WTC11 (cell line): ENCODE measurements around the gene LTBP4.

ENCODE experiments used
- ATF1 ChIP-seq: sonication (generic); formaldehyde crosslinking; IDR thresholded peaks from 2 replicates; pipeline ENCODE4 v1.8.1; 2023; ENCODE audit warnings: mild to moderate bottlenecking, moderate library complexity, missing genetic modification reagents
- CREB1 ChIP-seq: sonication (generic); formaldehyde crosslinking; IDR thresholded peaks from 2 replicates; pipeline ENCODE4 v1.8.0; 2023; ENCODE audit warnings: mild to moderate bottlenecking, missing genetic modification reagents
- FOXK1 ChIP-seq: sonication (generic); formaldehyde crosslinking; IDR thresholded peaks from 2 replicates; pipeline ENCODE4 v1.8.0; 2022; ENCODE audit warnings: mild to moderate bottlenecking, moderate library complexity, missing genetic modification reagents
- GTF2I ChIP-seq: fragments of 250-450 bp; sonication (Bioruptor Pico); conservative IDR thresholded peaks from 2 replicates; pipeline ENCODE4 v1.4.0; 2021; ENCODE audit warnings: mild to moderate bottlenecking
- NR2C2 ChIP-seq: sonication (generic); formaldehyde crosslinking; IDR thresholded peaks from 2 replicates; pipeline ENCODE4 v1.8.0; 2022; ENCODE audit warnings: mild to moderate bottlenecking, missing genetic modification reagents
- TEAD4 ChIP-seq: sonication (generic); formaldehyde crosslinking; IDR thresholded peaks from 2 replicates; pipeline ENCODE4 v1.8.0; 2022; ENCODE audit warnings: mild to moderate bottlenecking, missing genetic modification reagents
- ZNF219 ChIP-seq: sonication (generic); formaldehyde crosslinking; IDR thresholded peaks from 2 replicates; pipeline ENCODE4 v1.8.0; 2023; ENCODE audit warnings: missing genetic modification reagents, mild to moderate bottlenecking, borderline replicate concordance
- ZNF232 ChIP-seq: sonication (generic); formaldehyde crosslinking; IDR thresholded peaks from 2 replicates; pipeline ENCODE4 v1.8.0; 2022; ENCODE audit warnings: mild to moderate bottlenecking, missing genetic modification reagents
- TF ChIP-seq, protein P1 (sequence below): sonication (generic); formaldehyde crosslinking; IDR thresholded peaks from 2 replicates; pipeline ENCODE4 v1.8.0; 2022; ENCODE audit warnings: mild to moderate bottlenecking, missing genetic modification reagents
- TF ChIP-seq, protein P2 (sequence below): sonication (generic); formaldehyde crosslinking; IDR thresholded peaks from 2 replicates; pipeline ENCODE4 v1.8.1; 2023; ENCODE audit warnings: mild to moderate bottlenecking, missing genetic modification reagents, moderate library complexity
- TF ChIP-seq, protein P3 (sequence below): fragments of 200-600 bp; IDR thresholded peaks from 2 replicates; pipeline ENCODE4 v1.8.0; 2022; ENCODE audit warnings: antibody characterized with exemption
- TF ChIP-seq, protein P4 (sequence below): sonication (generic); formaldehyde crosslinking; IDR thresholded peaks from 2 replicates; pipeline ENCODE4 v1.8.0; 2023; ENCODE audit warnings: mild to moderate bottlenecking, missing genetic modification reagents
- TF ChIP-seq, protein P5 (sequence below): sonication (generic); formaldehyde crosslinking; IDR thresholded peaks from 2 replicates; pipeline ENCODE4 v1.8.1; 2022; ENCODE audit warnings: mild to moderate bottlenecking, moderate library complexity, missing genetic modification reagents

DNA sequence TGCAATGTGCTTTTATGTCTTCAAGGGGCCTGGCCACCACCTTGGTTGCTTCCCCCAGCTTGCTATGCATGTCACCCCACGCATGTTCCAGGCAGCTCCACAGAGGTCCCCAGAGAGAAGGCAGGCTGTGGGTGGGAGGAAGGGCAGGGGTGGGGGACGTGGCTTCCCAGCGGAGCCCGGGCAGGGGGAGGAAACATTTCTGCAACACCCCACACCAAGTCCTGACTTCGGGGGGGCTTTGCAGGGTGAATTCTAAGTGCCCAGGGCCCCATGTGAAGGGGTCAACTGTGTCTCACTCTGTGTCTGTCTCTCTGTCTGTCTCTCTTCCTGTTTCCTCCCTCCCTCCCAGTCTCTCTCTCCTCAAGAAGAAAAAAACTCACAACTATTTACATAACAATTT lies 39.6 kb downstream of the LTBP4 start:
- TF ChIP-seq, protein P1, sequence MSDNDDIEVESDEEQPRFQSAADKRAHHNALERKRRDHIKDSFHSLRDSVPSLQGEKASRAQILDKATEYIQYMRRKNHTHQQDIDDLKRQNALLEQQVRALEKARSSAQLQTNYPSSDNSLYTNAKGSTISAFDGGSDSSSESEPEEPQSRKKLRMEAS (CRISPR knock-in tag) = no peak
- TF ChIP-seq, protein P2, sequence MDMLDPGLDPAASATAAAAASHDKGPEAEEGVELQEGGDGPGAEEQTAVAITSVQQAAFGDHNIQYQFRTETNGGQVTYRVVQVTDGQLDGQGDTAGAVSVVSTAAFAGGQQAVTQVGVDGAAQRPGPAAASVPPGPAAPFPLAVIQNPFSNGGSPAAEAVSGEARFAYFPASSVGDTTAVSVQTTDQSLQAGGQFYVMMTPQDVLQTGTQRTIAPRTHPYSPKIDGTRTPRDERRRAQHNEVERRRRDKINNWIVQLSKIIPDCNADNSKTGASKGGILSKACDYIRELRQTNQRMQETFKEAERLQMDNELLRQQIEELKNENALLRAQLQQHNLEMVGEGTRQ (CRISPR knock-in tag) = no peak
- TF ChIP-seq, protein P3, sequence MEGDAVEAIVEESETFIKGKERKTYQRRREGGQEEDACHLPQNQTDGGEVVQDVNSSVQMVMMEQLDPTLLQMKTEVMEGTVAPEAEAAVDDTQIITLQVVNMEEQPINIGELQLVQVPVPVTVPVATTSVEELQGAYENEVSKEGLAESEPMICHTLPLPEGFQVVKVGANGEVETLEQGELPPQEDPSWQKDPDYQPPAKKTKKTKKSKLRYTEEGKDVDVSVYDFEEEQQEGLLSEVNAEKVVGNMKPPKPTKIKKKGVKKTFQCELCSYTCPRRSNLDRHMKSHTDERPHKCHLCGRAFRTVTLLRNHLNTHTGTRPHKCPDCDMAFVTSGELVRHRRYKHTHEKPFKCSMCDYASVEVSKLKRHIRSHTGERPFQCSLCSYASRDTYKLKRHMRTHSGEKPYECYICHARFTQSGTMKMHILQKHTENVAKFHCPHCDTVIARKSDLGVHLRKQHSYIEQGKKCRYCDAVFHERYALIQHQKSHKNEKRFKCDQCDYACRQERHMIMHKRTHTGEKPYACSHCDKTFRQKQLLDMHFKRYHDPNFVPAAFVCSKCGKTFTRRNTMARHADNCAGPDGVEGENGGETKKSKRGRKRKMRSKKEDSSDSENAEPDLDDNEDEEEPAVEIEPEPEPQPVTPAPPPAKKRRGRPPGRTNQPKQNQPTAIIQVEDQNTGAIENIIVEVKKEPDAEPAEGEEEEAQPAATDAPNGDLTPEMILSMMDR = no peak
- TF ChIP-seq NR2C2 (no peak), CREB1 (CRISPR knock-in tag) (no peak), ZNF219 (CRISPR knock-in tag) (no peak), ZNF232 (CRISPR knock-in tag) (no peak), ATF1 (CRISPR knock-in tag) (no peak), GTF2I (no peak), FOXK1 (CRISPR knock-in tag) (no peak), TEAD4 (CRISPR knock-in tag) (no peak)
- TF ChIP-seq, protein P4, sequence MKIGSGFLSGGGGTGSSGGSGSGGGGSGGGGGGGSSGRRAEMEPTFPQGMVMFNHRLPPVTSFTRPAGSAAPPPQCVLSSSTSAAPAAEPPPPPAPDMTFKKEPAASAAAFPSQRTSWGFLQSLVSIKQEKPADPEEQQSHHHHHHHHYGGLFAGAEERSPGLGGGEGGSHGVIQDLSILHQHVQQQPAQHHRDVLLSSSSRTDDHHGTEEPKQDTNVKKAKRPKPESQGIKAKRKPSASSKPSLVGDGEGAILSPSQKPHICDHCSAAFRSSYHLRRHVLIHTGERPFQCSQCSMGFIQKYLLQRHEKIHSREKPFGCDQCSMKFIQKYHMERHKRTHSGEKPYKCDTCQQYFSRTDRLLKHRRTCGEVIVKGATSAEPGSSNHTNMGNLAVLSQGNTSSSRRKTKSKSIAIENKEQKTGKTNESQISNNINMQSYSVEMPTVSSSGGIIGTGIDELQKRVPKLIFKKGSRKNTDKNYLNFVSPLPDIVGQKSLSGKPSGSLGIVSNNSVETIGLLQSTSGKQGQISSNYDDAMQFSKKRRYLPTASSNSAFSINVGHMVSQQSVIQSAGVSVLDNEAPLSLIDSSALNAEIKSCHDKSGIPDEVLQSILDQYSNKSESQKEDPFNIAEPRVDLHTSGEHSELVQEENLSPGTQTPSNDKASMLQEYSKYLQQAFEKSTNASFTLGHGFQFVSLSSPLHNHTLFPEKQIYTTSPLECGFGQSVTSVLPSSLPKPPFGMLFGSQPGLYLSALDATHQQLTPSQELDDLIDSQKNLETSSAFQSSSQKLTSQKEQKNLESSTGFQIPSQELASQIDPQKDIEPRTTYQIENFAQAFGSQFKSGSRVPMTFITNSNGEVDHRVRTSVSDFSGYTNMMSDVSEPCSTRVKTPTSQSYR (CRISPR knock-in tag) = no peak
- TF ChIP-seq, protein P5, sequence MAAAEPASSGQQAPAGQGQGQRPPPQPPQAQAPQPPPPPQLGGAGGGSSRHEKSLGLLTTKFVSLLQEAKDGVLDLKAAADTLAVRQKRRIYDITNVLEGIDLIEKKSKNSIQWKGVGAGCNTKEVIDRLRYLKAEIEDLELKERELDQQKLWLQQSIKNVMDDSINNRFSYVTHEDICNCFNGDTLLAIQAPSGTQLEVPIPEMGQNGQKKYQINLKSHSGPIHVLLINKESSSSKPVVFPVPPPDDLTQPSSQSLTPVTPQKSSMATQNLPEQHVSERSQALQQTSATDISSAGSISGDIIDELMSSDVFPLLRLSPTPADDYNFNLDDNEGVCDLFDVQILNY (CRISPR knock-in tag) = no peak
